Right atrium auricular region (tissue), 2 donors: ENCODE data around the gene PRKCZ. TPM values are rescaled to one million over a fixed set of nuclear protein-coding genes. Genes with fewer than 3 reads are reported as not detected.
A peak's percentile ranks its signal among the peaks of the same experiment; 100 is the strongest.

Source experiments
- DNase-seq: peaks from one replicate; pipeline ENCODE4 v3.0.0-alpha.2; 2019; ENCODE audit warnings: low spot score
- H3K27ac ChIP-seq, 2 donors: fragments of 200-600 bp; sonication (generic); 1 replicate in 1 of 2; 2 replicates in 1 of 2; pipeline ENCODE4 v1.5.1; 2016 to 2019
- H3K27me3 ChIP-seq, 2 donors: fragments of 200-600 bp; sonication (generic); one replicate each; pipeline versions ENCODE4 v1.5.1 to v1.6.0; 2017 to 2019
- H3K36me3 ChIP-seq: fragments of 200-600 bp; sonication (generic); one replicate; pipeline ENCODE4 v1.5.1; 2016
- H3K4me1 ChIP-seq, 2 donors: fragments of 200-600 bp; sonication (generic); one replicate each; pipeline versions ENCODE4 v1.5.1 to v1.6.0; 2017 to 2019
- H3K4me3 ChIP-seq, 2 donors: fragments of 200-600 bp; sonication (generic); 1 replicate in 1 of 2; 2 replicates in 1 of 2; pipeline ENCODE4 v1.5.1; 2017 to 2019; ENCODE audit warnings: mild to moderate bottlenecking in 1 of 2, moderate library complexity in 1 of 2
- H3K9me3 ChIP-seq, 2 donors: fragments of 200-600 bp; sonication (generic); one replicate each; pipeline ENCODE4 v1.5.1; 2019
- CTCF ChIP-seq, 2 donors: fragments of 200-600 bp; sonication (generic); IDR thresholded peaks; one replicate each; pipeline ENCODE4 v1.5.1; 2019; ENCODE audit warnings: antibody characterized with exemption in 2 of 2
- total RNA-seq, 2 donors: library from RNA; depleted of rRNA; stranded (reverse); fragments of >200 nt; gene quantifications; one replicate each; pipeline ENCODE4 v1.1.0, GENCODE V29; 2016

PRKCZ gene
- total RNA-seq, 2 donors from 2014 or later, result 15.3 to 16.4 TPM

GRCh38 chr1:2129256-2129943 lies 79.2 kb downstream of the PRKCZ start:
- Histone ChIP-seq H3K27ac (no peak overlapping the region), H3K27me3 (no peaks in the 10 kb centered on the region), H3K9me3 (no peaks in the 10 kb centered on the region), H3K36me3 (no peaks in the 10 kb centered on the region), H3K4me3 (no peak overlapping the region), H3K4me1 (peaks cover 0 to 38% of the 10 kb centered on the region in 2 donors)
- TF ChIP-seq CTCF (IDR thresholded peaks at IDR 0.05), result no peak
- DNase-seq, result no peak

GRCh38 chr1:2130156-2130555 lies 79.9 kb downstream of the PRKCZ start:
- Histone ChIP-seq H3K27me3 (no peaks in the 10 kb centered on the region), H3K36me3 (no peaks in the 10 kb centered on the region), H3K27ac (no peak overlapping the region), H3K4me3 (no peak overlapping the region), H3K4me1 (peaks cover 0 to 46% of the 10 kb centered on the region in 2 donors), H3K9me3 (no peaks in the 10 kb centered on the region)
- no peak for TF ChIP-seq CTCF (IDR thresholded peaks at IDR 0.05)
- DNase-seq, result no peak

- TF ChIP-seq CTCF (IDR thresholded peaks at IDR 0.05), result no peak
- no peak overlapping the region for H3K27ac ChIP-seq
- no peaks in the 10 kb centered on the region for H3K36me3 ChIP-seq
- no peak for DNase-seq
- no peaks in the 10 kb centered on the region for H3K27me3 ChIP-seq
- no peaks in the 10 kb centered on the region for H3K9me3 ChIP-seq
- peaks cover 0 to 50% of the 10 kb centered on the region in 2 donors for H3K4me1 ChIP-seq
- H3K4me3 ChIP-seq, result no peak overlapping the region
These were observed 80.7 kb downstream of the PRKCZ start for GRCh38 chr1:2130871-2131289.

GRCh38 chr1:2132222-2133038 lies 82.2 kb downstream of the PRKCZ start:
- H3K27me3 ChIP-seq, result no peaks in the 10 kb centered on the region
- peak in 1 of 2 donors; percentile 65 for TF ChIP-seq CTCF (IDR thresholded peaks at IDR 0.05)
- DNase-seq, result peak; percentile 67
- H3K9me3 ChIP-seq, result no peaks in the 10 kb centered on the region
- H3K36me3 ChIP-seq, result no peaks in the 10 kb centered on the region
- H3K4me3 ChIP-seq, result peak overlapping the region; percentile 34 to 51
- peaks cover 0 to 39% of the 10 kb centered on the region in 2 donors for H3K4me1 ChIP-seq
- H3K27ac ChIP-seq, result peak overlapping the region; percentile 95 to 98

DNA sequence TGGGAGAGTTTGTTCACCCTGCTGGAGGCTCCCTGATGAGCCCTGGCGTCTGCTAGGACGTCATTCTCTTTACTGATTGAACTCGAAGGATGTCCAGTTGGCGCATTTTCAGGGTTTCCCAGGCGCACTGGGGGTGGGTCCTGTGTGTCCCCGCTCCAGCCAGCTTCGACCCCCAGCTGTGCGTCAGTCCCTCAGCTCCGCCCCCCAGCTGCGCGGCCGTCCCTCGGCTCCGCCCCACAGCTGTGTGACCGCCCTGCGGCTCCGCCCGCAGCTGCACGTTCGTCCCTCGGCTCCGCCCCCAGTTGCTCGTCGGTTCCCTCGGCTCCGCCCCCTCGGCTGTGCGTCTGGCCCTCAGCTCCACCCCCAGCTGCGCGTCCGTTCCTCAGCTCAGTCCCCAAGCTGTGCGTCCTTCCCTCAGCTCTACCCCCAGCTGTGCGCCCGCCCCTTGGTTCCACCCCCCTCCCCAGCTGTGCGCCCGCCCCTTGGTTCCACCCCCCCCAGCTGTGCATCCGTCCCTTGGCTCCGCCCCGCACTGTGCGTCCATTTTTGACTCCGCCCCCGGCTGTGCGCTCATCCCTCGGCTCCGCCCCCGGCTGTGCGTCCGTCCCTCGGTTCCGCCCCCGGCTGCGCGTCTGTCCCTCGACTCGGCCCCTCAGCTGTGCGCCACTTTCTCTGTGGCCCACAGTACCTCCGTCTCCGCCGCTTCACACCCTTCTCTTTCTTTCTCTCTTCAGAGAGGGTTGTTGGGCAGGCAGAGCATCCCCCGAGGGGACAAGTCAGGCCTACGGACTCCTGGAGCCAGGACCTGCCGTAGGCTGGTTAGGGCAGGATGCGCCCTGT lies 83.0 kb downstream of the PRKCZ start:
- H3K36me3 ChIP-seq, result no peaks in the 10 kb centered on the region
- peak overlapping the region; percentile 34 to 51 for H3K4me3 ChIP-seq
- no peaks in the 10 kb centered on the region for H3K9me3 ChIP-seq
- DNase-seq, result peak; percentile 97
- peaks cover 0 to 31% of the 10 kb centered on the region in 2 donors for H3K4me1 ChIP-seq
- TF ChIP-seq CTCF (IDR thresholded peaks at IDR 0.05), result no peak
- H3K27me3 ChIP-seq, result no peaks in the 10 kb centered on the region
- peak overlapping the region; percentile 95 to 98 for H3K27ac ChIP-seq
